ACHN (cell line): ENCODE results near the gene LNX2.

Experiments used
- DNase-seq: peaks from one replicate; pipeline ENCODE4 v3.0.0-alpha.2; 2015
- in situ Hi-C: cut with HindIII; loops from 2 replicates; pipeline ENCODE4 v1.10.0; 2017; ENCODE audit warnings: low sequenced_read_pairs, low pct_ligation_motif_present, low pct_unique_long_range_greater_than_20kb

Gene LNX2

DNA sequence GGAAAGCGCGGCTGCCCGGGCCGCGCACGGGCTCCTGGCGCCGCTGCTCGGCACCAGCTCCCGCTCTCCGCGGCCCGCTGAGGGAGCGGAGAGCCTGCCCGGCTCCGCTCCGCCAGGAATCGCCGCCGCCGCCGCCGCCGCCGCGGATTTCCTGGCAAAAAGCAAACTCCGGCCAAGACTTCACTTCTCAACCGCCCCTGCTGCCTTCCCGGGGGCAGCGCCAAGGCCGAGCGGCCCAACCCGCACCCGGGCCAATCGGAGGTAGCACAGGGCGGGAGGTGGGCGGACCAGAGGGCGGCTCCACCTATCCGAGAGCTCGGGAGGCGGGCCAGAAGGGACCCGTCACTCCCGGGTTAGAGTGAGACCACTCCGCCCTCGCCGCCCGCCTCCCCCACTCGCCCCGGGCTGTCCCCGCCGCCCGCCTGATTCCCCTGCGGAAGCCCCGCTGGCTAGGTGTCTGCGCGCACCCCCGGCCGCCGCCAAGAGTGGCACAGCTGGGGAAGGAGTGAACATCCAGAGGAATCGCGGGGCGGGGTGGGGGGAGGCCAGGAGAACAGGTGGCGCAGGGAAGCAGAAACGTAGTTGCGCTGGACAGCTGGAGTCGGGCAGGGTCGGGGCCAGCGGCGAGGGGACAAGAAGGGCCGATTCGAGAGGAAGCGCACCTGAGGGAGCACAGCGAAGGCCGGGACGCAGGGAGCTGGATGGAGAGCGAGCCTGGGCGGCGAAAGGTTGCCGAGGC lies at the start of gene LNX2:
Gene LNX2 (minus strand): TSS at position 153 of the 739 bp plus-strand sequence. CDS start 38,826 bp downstream, outside the sequence.
- DNase-seq, result peak; percentile 94
- in situ Hi-C loops, result no loop called here

DNA sequence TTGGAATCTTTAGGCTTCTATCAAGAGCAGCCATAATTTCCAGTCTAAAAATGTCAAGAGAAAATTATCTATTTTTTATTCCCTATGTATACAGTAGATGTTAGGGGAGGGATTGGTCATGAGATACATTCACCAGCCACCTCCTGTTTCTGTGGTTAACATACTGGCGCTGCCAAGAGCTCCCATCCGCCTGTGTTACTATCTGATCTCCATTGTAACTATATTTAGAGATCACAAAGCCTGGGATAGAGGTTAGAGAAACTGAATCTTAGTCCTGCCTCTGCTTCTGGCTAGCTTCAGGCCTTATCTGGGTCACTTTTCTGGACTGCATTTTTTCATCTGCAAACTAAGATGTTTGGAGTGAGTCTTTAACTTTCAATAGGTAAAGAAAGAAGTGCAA lies 47.6 kb upstream of the LNX2 start:
- in situ Hi-C loops, result no loop called here
- no peak for DNase-seq

DNA sequence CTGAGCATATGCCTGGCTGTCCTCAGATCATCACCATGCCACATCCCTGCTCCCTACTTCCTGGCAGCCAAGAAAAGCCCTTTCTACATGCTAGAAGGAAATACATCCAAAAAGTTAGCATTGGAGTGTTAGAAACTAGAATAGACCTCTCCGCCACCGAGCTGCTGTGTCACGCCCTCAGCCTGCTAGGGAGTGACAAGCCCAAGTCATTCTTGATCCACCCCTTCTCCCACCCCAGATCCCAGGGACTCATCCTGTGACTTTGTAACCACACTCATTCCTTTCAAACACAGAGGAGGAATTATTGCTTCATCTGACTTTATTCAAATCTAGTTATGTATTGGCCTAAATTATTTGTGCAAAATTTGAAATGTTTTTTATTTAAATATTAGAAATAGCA lies 46.6 kb upstream of the LNX2 start:
- in situ Hi-C loops, result no loop called here

DNA sequence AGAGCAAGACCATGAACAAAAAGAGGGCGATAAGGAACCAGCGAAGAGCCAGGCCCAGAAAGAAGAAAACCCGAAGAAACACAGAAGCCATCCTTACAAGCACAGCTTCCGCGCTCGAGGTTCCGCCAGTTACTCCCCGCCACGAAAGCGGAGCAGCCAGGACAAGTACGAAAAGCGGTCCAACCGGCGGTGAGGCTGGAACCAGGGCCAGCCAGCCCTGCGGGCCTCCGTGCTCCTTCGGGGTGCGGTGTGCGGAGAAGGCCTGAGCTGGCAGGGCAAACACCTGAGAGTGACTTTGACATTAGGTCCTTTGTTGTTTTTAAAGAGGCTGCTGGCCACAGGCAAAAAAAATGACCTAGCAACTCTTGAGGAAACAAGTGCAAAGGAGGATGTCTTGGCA lies 45.4 kb upstream of the LNX2 start:
- no peak for DNase-seq
- in situ Hi-C loops, result no loop called here

More for the DNA sequence above, 46.6 kb upstream of the LNX2 start:
- no peak for DNase-seq

DNA sequence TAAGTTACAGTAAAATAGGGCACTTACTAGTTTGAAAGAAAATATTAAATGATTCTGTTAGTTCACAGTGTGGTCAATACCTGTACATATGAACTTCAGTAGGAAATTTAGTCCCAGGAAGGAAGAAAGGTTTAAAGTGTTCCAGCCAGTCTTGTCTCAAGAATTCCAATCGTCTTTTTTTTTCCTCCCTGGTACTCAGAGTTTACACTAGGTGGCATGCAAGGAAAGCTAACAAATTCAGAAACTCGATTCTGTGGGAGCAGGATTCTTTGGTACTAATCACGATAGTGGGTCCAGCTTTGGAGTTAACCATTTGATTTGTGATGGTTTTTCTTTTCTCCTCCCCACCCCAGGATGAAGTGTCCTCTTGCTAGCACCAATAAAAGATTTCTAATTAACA lies 45.0 kb upstream of the LNX2 start:
- DNase-seq, result peak; percentile 33
- in situ Hi-C loops, result no loop called here

DNA sequence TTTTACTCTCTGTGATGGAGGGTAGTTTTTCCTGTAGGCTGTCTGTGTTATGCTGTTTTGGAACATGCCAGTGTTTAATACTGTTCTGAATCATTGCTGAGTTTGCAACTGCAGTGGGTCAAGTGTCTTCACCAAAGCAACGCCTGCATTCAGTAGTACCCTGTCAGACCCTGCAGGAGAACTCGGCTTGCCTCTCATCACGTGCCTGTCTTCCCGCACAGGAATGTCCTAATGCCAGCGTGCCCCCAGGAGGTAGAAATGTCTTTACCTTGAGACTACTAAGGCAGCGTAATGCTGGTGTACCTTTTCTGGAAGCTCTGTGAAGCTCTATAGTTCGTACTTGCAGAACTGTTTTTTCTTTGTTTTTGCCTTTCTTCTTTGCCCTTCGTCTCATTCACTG lies 43.6 kb upstream of the LNX2 start:
- in situ Hi-C loops, result no loop called here
- no peak for DNase-seq

DNA sequence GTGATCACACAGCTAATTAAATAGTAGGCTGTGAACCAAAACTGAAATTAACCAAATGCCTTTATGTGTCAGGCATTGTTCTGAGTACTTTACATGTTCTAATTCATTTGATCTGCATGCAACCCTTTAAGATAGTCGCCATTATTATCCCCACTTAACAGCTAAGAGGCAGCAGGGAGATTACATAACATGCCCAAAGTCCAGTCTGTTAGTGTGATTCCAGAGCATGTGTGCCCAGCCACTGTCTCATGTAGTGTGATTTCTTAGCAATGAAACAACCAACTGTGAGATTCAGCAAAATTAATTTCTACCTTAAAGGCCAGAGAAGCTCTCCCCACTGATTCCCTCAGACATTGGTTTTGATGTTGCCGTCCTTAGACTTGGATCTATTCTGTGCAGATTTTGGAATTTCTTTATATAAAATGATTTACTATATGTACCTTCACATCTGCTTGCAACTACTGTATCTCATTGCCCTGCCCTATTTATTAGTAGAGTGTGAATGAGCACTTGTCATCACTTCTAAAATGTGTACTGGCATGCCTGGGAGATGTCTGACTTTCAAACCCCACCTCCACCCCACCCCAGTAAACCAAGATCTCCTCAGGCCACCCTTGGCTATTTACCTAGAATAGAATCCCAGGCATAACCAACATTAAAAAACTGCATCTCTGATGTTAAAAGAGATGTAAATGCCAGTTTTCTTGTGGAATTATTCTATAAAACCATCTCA lies 42.6 kb upstream of the LNX2 start:
- no peak for DNase-seq
- in situ Hi-C loops, result no loop called here

DNA sequence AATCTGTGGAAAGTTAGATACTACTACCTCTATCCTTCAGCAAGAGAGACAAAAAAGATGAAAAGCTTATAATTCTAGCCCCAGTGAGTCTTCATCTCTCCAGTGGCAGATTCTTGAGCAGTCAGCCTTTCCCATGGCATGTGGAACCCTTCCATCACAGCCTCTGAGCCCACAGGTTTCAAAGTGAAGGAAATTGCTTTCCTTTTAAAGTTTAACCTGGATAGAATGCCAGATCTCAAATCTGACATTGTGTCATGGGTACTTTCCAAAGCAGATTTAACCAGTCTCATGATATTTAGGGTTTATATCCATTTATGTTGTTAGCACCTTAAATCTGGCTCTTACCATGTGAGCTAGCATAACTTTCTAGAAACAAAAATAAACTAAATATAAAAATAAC lies 40.7 kb upstream of the LNX2 start:
- in situ Hi-C loops, result no loop called here
- peak; percentile 24 for DNase-seq

DNA sequence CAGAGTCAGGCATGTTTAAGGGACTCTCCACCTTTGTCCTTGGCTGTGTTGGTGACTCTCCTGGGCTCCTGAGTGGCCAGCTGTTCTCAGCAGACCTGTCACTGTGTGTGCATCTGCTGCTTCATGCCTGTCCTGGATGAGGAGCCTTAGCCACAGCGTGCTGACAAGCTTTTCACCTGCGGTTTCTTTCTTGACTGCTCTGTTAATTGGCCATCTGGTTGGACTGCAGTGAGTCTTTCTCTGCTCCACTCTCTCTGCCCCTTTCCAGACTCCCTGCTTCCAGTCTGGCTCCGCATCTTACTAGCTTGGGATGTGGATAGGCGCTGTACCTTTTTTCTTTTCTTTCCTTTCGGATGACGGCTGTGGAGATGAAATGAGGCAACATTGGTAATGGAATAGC lies 40.2 kb upstream of the LNX2 start:
- DNase-seq, result no peak
- in situ Hi-C loops, result no loop called here

DNA sequence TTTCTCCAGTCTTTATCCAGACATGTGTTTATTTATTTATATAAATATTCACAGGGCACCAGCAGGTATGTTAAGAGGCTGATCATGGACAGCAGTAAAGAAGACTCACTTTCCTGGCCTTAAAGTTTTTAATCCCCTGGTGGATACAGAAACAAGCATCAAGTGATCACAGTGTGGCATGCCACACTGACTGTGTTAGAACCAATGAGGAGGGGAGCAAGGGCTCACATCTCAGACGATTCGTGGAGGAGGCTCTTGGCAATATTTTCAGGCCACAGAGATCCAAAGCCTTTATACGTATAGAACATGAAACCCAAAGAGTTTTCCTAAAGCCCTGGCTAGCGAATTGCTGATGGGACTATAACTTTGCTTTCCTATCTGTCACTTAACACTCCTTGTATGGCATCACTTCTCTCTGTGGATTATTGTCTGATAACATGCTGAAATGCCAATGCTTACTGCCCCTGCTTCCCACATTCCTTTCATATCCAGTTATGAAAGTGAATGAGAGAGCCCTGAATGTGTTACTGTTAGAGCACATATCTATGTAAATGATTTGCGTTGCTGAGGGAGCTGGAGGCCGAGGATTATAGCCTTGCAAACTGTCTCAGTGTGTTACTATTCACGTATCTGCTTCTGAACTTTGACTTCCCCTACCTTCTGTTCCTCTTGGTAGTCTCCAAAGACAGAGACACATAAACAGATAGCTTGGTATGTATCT lies 39.0 kb upstream of the LNX2 start:
- no peak for DNase-seq
- in situ Hi-C loops, result no loop called here

DNA sequence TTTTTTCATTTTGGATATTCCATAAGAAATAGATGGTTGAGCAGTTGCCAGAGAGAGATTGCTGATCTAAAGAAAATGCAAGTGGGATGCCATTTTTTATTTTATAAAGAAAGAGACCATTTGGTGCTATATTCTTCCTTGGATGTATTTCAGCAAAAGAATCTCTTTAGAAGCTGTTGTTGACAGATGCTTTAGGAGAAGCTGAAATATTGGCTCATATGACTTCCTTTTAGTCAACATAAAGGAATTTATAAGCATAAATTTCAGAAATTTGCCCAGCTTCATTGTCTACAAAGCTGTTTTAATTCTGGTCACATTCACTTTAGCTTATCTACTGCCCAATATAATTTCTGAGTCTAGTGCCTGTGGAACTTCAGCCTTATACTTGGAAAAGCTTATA lies 38.2 kb upstream of the LNX2 start:
- in situ Hi-C loops, result no loop called here
- no peak for DNase-seq

DNA sequence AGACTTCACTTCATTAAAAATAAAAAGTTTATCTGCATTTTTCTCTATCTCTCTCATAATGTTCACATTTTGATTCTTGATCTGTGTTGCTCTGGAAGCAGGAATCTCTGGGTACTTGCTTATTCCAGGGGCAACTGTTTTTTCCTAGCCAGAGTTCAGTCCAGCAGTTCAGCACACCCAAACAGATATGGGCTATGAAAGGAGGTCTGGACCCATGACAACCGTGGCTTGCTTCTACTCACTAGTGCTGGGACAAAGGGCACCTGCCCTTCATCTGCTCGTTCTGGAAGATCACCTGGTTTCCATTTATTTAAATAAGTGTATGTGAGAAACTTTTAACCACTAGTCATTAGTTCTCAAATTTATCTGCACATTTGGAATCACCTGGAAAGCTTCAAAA lies 37.4 kb upstream of the LNX2 start:
- DNase-seq, result no peak
- in situ Hi-C loops, result no loop called here

DNA sequence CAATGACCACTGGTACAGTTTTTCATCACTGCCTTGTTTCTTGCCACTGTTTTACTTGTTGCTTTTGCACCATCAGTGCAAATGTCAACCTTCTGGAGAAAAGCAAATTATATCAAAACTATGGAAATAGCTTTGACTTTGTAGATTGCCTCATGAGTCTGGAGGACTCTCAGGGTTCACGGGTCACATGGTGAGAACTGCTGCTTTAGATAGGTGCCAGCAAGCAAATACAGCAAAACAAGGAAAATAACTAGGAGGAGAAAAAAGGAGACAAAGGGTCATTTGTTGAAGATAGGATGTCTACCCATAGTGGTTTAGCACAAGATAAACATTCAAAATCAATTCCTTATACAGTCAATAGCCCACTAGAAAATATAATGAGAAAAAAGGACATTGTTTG lies 34.5 kb upstream of the LNX2 start:
- in situ Hi-C loops, result no loop called here
- DNase-seq, result no peak

DNA sequence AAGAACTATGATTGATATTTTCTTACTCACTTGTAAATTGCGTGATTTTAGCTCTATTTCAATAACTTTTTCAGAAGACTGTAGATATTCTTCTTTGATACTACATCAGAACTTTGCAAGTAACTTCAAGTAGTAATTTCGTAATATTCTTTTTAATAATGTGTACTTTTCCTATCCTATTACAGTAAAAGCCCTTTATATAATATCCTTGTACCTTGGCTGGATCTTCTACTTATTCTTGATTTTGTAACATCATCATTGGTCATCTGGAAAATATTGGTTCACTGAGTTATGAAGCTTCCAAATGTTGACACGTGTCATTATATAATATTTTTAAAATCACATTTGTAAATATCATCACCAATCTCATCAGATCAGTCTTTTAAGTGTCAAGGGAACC lies 33.7 kb upstream of the LNX2 start:
- in situ Hi-C loops, result no loop called here
- DNase-seq, result no peak

DNA sequence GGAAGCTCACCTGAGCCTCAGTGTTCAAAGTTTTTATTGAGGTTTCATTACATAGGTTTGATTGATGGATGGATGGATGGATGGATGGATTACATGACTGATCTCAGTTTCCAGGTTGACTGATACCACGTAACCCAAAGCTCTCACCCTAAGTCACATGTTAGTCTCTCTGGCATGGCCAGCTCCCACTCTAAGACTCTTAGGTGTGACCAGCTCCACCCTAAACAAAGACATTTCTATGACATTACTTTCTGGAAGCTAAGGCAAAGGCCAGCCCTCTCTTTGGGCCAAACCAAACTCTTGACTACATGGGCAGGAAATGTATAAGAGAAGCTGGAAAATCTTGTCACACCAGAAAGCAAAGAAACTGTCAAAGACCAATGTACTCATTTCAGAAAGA lies 30.0 kb upstream of the LNX2 start:
- in situ Hi-C loops, result no loop called here
- no peak for DNase-seq

DNA sequence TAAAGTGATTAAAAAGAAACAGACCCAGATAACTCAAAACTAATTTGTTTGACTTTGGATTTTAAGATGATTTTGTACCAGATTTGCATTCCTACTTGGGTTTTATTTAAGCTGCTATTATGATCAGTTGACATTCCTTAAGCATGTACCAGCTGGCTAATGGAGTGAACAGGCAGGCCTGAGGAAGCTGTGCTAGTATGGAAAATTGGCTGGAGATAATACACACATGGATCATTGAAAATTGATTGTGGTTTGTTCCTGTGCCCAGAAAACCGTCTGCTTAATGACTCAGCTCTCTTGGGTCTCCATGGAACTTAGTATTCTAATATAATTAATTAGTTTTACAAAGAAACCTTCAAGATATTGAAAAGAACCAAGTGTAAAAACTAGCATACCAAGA lies 24.0 kb upstream of the LNX2 start:
- no peak for DNase-seq

DNA sequence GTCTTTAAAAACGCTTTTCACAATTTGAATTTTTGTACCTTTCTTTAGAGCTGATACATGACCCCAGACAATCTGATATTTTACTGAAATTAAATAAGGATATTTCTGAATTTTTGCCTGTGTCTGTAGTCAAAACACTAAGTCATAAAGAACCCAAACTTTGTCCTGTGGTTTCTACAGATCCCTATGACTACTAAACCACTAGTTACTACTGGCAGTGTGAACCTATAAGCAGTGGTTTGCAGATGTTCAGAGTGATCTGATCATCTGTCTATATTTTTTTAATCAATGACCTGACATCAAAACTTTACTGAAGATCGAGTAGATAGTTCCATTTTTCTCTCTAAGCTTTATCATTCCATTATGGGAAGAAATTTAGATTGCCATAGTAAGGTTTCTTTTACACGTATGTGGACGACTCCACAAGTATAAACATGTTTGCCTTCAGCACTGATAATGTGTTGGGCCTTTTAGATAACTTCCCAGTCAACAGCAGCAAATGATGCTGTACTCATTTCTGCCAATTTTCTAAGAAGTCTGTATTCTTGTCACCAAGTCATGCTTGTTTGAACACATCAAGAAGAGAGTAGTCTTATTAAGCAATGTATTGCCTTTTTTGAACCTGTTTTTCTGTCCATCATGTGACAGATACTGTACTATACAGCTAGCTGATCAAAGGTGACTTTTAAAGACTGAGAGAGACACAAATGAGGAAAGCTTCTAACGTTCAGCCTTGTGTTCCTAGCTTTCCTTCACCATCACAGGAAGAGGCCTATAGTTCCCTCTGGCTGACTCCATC lies 23.2 kb upstream of the LNX2 start:
- no peak for DNase-seq

More for the DNA sequence above, 24.0 kb upstream of the LNX2 start:
- in situ Hi-C loops, result no loop called here

DNA sequence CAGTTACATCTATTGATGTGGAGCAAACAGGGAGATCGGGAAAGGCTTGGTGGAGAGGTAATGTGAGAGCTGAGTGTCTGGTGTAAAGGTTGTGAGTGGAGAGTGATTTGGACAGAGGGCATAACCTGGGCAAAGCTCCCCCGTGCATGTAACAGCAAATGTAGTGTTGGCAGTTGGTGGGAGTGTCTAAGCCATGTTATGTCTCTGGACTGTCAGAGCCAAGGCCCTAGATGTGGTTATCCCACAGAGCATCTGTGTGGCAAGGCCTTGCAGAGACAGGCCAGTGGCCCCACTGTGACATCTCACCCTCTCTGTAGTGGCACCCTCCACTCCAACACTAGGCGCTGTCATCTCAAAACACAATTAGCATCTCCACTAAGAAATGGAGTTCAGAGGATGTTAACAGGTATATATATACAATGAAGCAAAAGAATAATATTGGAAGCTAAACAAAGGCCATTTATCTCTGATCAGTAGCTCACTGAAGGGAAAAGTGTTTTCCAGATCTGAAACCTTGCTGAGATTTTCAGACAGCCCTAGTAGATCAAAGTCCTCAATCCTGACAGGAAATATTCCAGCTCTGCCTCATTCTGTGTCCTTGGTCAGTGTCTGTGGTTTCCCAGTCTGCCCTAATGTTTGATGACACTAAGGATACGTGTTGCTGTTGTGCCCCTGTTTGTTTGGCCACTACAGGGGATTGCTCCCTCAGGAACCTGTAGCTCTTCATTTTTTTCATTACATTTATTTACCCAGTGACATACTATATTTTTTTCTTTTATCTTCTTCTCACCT lies 21.6 kb upstream of the LNX2 start:
- no peak for DNase-seq
- in situ Hi-C loops, result no loop called here

More for the DNA sequence above, 23.2 kb upstream of the LNX2 start:
- in situ Hi-C loops, result no loop called here
